HCT116 (cell line): ENCODE results near the gene CDH26.

ENCODE experiments used
- CEBPB ChIP-seq: IDR thresholded peaks from 2 replicates; pipeline ENCODE4 v1.6.1; 2012; ENCODE audit warnings: low read depth
- CTCF ChIP-seq, 3 experiments: fragments of 200-600 bp in 1 of 3; sonication (generic) in 1 of 3; IDR thresholded peaks in 2 of 3; conservative IDR thresholded peaks in 1 of 3; 2 replicates each; pipeline ENCODE4 v1.5.1; 2012 to 2017; ENCODE audit warnings: low read depth in 2 of 3, low read length in 2 of 3, antibody characterized with exemption in 1 of 3, borderline replicate concordance in 1 of 3, control low read depth in 1 of 3, mild to moderate bottlenecking in 1 of 3, mixed read lengths in 1 of 3, mixed run types in 1 of 3, moderate library complexity in 1 of 3; ENCODE audit not compliant: insufficient read depth in 1 of 3
- FOSL1 ChIP-seq: IDR thresholded peaks from 2 replicates; pipeline ENCODE4 v1.6.1; 2012; ENCODE audit warnings: low read depth
- JUND ChIP-seq: IDR thresholded peaks from 2 replicates; pipeline ENCODE4 v1.6.1; 2012
- POLR2A ChIP-seq: IDR thresholded peaks from 2 replicates; pipeline ENCODE4 v1.7.0; 2011; ENCODE audit warnings: borderline replicate concordance; ENCODE audit not compliant: insufficient read depth, insufficient read length; ENCODE audit errors: extremely low read depth
- POLR2AphosphoS5 ChIP-seq: IDR thresholded peaks from 2 replicates; pipeline ENCODE4 v1.6.1; 2011; ENCODE audit warnings: mild to moderate bottlenecking, low read depth, low read length, moderate library complexity
- RAD21 ChIP-seq: IDR thresholded peaks from 2 replicates; pipeline ENCODE4 v1.6.1; 2012; ENCODE audit warnings: low read depth, mild to moderate bottlenecking
- SRF ChIP-seq: IDR thresholded peaks from 2 replicates; pipeline ENCODE4 v1.6.1; 2012; ENCODE audit warnings: low read depth
- TCF7L2 ChIP-seq: IDR thresholded peaks from 2 replicates; pipeline ENCODE4 v1.7.0; 2011; ENCODE audit warnings: borderline replicate concordance, inconsistent platforms; ENCODE audit not compliant: insufficient read depth, insufficient read length; ENCODE audit errors: extremely low read depth
- TF ChIP-seq, protein P1 (sequence below): IDR thresholded peaks from 2 replicates; pipeline ENCODE4 v1.6.1; 2012

GRCh38 chr20:59944726-59945125 is 13.5 kb upstream of the CDH26 start:
- TF ChIP-seq CTCF (IDR thresholded peaks at IDR 0.05 in 2 of 3, conservative IDR thresholded peaks at IDR 0.05 in 1 of 3; ENCODE audit: borderline replicate concordance in 1 of 3, insufficient read depth in 1 of 3, low read depth in 2 of 3, low read length in 2 of 3) = no peak
- no peak for TF ChIP-seq CEBPB
- TF ChIP-seq POLR2A = no peak
- TF ChIP-seq, protein P1, sequence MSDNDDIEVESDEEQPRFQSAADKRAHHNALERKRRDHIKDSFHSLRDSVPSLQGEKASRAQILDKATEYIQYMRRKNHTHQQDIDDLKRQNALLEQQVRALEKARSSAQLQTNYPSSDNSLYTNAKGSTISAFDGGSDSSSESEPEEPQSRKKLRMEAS = no peak
- TF ChIP-seq POLR2AphosphoS5 = no peak
- no peak for TF ChIP-seq RAD21
- TF ChIP-seq JUND = no peak
- no peak for TF ChIP-seq SRF
- TF ChIP-seq FOSL1 = no peak
- TF ChIP-seq TCF7L2 = no peak
